CD4-positive, alpha-beta memory T cell (primary cell): ENCODE results near the gene RYR1. TPM values are rescaled to one million over a fixed set of nuclear protein-coding genes. Genes with fewer than 3 reads are reported as not detected.
"Not testable (repeated sequence)": the region's sequence is repeated elsewhere in the genome, so short reads cannot be mapped to it uniquely, and the experiment has no call there.

Experiments
- CTCF ChIA-PET: fragments of 350-600 bp; sonication (Branson Sonifier 250); formaldehyde crosslinking; loops from one replicate; lab custom pipeline; 2021; ENCODE audit warnings: inconsistent platforms; ENCODE audit not compliant: partially characterized antibody; lab: Charles Lee
- POLR2A ChIA-PET: fragments of 350-600 bp; sonication (Branson Sonifier 250); formaldehyde crosslinking; loops from one replicate; lab custom pipeline; 2021; ENCODE audit not compliant: partially characterized antibody; lab: Charles Lee
- DNase-seq, 5 donors: peaks; one replicate each; pipeline versions ENCODE4 v3.0.0 to v3.0.0-alpha.2; 2020 to 2022; ENCODE audit warnings: mixed read lengths in 1 of 5
- H3K27ac ChIP-seq: one replicate; pipeline ENCODE4 v1.7.0; 2013; ENCODE audit warnings: low read depth, low read length
- H3K27me3 ChIP-seq: 2 replicates; pipeline ENCODE4 v1.7.0; 2013; ENCODE audit warnings: mild to moderate bottlenecking, low read length, moderate library complexity; ENCODE audit not compliant: insufficient read depth
- H3K36me3 ChIP-seq: 2 replicates; pipeline ENCODE4 v1.7.0; 2013; ENCODE audit warnings: mild to moderate bottlenecking, low read length, moderate library complexity; ENCODE audit not compliant: insufficient read depth
- H3K4me1 ChIP-seq: 2 replicates; pipeline ENCODE4 v1.7.0; 2013; ENCODE audit warnings: mild to moderate bottlenecking, low read length, moderate library complexity; ENCODE audit not compliant: insufficient read depth
- H3K4me3 ChIP-seq, 2 donors: one replicate each; pipeline ENCODE4 v1.7.0; 2013; ENCODE audit warnings: low read length in 2 of 2, mild to moderate bottlenecking in 1 of 2
- H3K9me3 ChIP-seq, 2 donors: one replicate each; pipeline ENCODE4 v1.7.0; 2013; ENCODE audit warnings: low read length in 2 of 2, control low read depth in 1 of 2; ENCODE audit not compliant: control insufficient read depth in 1 of 2
- H3K27ac Mint-ChIP-seq, 7 donors: one replicate each; pipeline ENCODE4 v1.8.0; 2020 to 2021; ENCODE audit warnings: mixed read lengths in 7 of 7, mild to moderate bottlenecking in 6 of 7, inconsistent platforms in 3 of 7, moderate library complexity in 3 of 7
- H3K27me3 Mint-ChIP-seq, 2 donors: one replicate each; pipeline ENCODE4 v1.8.0; 2020 to 2021; ENCODE audit warnings: mixed read lengths in 2 of 2
- H3K36me3 Mint-ChIP-seq, 2 donors: one replicate each; pipeline ENCODE4 v1.8.0; 2020 to 2021; ENCODE audit warnings: mixed read lengths in 2 of 2, inconsistent platforms in 1 of 2, mild to moderate bottlenecking in 1 of 2
- H3K4me1 Mint-ChIP-seq, 4 donors: one replicate each; pipeline ENCODE4 v1.8.0; 2020 to 2021; ENCODE audit warnings: mixed read lengths in 4 of 4, mild to moderate bottlenecking in 1 of 4
- H3K4me3 Mint-ChIP-seq, 8 donors: one replicate each; pipeline ENCODE4 v1.8.0; 2020 to 2021; ENCODE audit warnings: mixed read lengths in 8 of 8, mild to moderate bottlenecking in 7 of 8, moderate library complexity in 6 of 8, inconsistent platforms in 3 of 8
- H3K9me3 Mint-ChIP-seq, 8 donors: one replicate each; pipeline ENCODE4 v1.8.0; 2020 to 2021; ENCODE audit warnings: mixed read lengths in 8 of 8, mild to moderate bottlenecking in 5 of 8, inconsistent platforms in 3 of 8, moderate library complexity in 1 of 8
- intact Hi-C: fragments of 100-400 bp; cut with micrococcal nuclease; formaldehyde crosslinking; loops from one replicate; pipeline ENCODE4 v1.15.1; 2023
- polyA plus RNA-seq, 2 donors: library from polyadenylated mRNA; unstranded; fragments of 300-500 nt; fragmentation: Illumina TruSeq; gene quantifications; one replicate each; pipeline ENCODE4 v1.2.3, GENCODE V29; 2021
- total RNA-seq, 2 experiments: library from RNA; stranded (reverse); gene quantifications; one replicate each; pipeline ENCODE4 v1.2.3, GENCODE V29; 2021

RYR1 gene
- total and polyA plus RNA-seq, 4 experiments from 2014 or later = 0.02 to 6.2 (median 2.7) TPM

DNA sequence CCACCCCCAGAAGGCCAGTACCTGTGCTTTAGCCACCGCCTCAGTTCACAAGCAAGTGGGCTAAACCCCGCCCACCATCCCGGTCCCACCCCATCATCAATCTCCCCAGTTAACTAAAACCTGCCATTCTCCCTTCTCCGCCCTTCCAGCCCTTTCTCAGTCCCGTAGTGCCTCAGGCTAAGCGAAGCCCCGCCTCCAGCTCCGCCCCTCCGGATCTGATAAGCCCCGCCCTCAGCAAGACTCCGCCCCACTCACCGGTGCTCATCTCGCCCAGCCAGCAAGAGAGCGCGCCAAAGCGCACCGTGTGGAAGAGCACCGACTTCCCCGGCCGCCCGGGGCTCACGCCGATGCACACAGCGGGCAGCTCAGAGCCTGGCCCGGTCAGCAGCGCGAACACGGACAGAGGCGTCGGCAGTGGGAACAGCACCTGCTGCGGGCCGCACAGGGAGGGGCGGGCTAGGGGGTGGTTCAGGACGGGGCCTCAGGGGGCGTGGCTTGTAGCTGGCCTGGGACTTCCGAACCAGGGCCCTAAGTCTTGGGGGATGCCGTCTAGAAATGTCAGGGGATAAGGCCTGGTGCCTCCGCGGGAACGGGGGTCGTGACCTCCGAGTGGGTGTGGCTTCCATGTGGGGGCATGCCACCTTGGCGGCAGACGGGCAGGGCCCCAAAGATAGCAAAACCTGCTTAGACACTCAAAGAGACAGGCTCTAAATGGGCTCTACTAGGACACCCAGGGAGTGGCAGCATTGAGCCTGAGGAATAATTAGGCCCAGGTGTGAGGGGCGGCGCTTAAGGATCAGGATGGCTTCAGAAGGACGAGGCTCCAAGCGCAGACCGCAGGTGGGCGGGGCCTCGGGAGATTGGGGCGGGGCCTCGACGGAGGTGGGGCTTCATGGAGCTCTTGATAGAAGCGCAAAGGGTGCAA is 162.8 kb downstream of the RYR1 start:
- Mint-ChIP-seq H3K27ac (peak overlapping the region in 2 of 7 donors; percentile 59 to 78), H3K9me3 (no peaks in the 10 kb centered on the region), H3K36me3 (peaks cover 24 to 45% of the 10 kb centered on the region in 2 donors), H3K4me3 (no peak overlapping the region), H3K4me1 (peaks cover 2 to 13% (median 6%) of the 10 kb centered on the region in 4 donors), H3K27me3 (no peaks in the 10 kb centered on the region)
- no peak for DNase-seq
- Histone ChIP-seq H3K27me3 (no peaks in the 10 kb centered on the region), H3K27ac (no peak overlapping the region), H3K4me3 (no peak overlapping the region), H3K9me3 (no peaks in the 10 kb centered on the region), H3K36me3 (peaks cover 40% of the 10 kb centered on the region), H3K4me1 (no peaks in the 10 kb centered on the region)
- POLR2A ChIA-PET = interaction anchor here (0.6 to 1.5 kb wide), 3 partner anchors 9 to 38 kb away, joined by 3 to 7 read pairs (median 5); partner anchors contain the start of gene MAP4K1
- intact Hi-C loops = no loop called here
- CTCF ChIA-PET = no interaction called here

- Mint-ChIP-seq H3K9me3 (no peaks in the 10 kb centered on the region), H3K4me1 (peaks cover 2 to 13% (median 6%) of the 10 kb centered on the region in 4 donors), H3K27me3 (no peaks in the 10 kb centered on the region), H3K36me3 (peaks cover 29 to 49% of the 10 kb centered on the region in 2 donors), H3K4me3 (no peak overlapping the region), H3K27ac (peak overlapping the region in 1 of 7 donors; percentile 76)
- peaks cover 40% of the 10 kb centered on the region for H3K36me3 ChIP-seq
- no peaks in the 10 kb centered on the region for H3K4me1 ChIP-seq
- H3K9me3 ChIP-seq = no peaks in the 10 kb centered on the region
- CTCF ChIA-PET = no interaction called here
- no peaks in the 10 kb centered on the region for H3K27me3 ChIP-seq
- H3K27ac ChIP-seq = no peak overlapping the region
- DNase-seq = no peak
- intact Hi-C loops = no loop called here
- H3K4me3 ChIP-seq = no peak overlapping the region
- POLR2A ChIA-PET = interaction anchor here (0.6 to 1.5 kb wide), 3 partner anchors 10 to 39 kb away, joined by 3 to 7 read pairs (median 5); partner anchors contain the start of gene MAP4K1
Observed at GRCh38 chr19:38597075-38597474, 163.6 kb downstream of the RYR1 start.

- H3K4me3 ChIP-seq = no peak overlapping the region
- Mint-ChIP-seq H3K4me3 (no peak overlapping the region), H3K9me3 (no peaks in the 10 kb centered on the region), H3K27ac (no peak overlapping the region), H3K4me1 (peaks cover 2 to 13% (median 6%) of the 10 kb centered on the region in 4 donors), H3K36me3 (peaks cover 29 to 42% of the 10 kb centered on the region in 2 donors), H3K27me3 (no peaks in the 10 kb centered on the region)
- DNase-seq = no peak
- no peak overlapping the region for H3K27ac ChIP-seq
- H3K27me3 ChIP-seq = no peaks in the 10 kb centered on the region
- no peaks in the 10 kb centered on the region for H3K4me1 ChIP-seq
- ChIA-PET POLR2A (interaction anchor here (1.3 kb wide), 1 partner anchor 19 kb away, joined by 6 read pairs; the partner anchor contains the start of gene EIF3K), CTCF (no interaction called here)
- intact Hi-C loops = no loop called here
- H3K36me3 ChIP-seq = peaks cover 29% of the 10 kb centered on the region
- no peaks in the 10 kb centered on the region for H3K9me3 ChIP-seq
Observed at GRCh38 chr19:38599722-38600121, 166.2 kb downstream of the RYR1 start.

DNA sequence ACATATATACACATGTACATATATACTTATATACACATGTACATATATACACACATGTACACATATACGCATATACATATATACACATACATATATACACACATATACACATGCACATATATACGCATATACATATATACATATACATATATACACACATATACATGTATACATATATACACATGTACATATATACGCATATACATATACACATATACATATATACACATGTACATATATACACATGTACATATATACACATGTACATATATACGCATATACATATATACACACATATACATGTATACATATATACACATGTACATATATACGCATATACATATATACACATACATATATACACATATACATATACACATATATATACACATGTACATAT is 169.4 kb downstream of the RYR1 start:
- H3K27ac Mint-ChIP-seq, POLR2A ChIA-PET, H3K9me3 ChIP-seq, H3K4me3 Mint-ChIP-seq, DNase-seq, H3K4me1 ChIP-seq, CTCF ChIA-PET, H3K4me3 ChIP-seq, H3K27me3 ChIP-seq, H3K4me1 Mint-ChIP-seq, H3K9me3 Mint-ChIP-seq, H3K27me3 Mint-ChIP-seq, intact Hi-C loops, H3K27ac ChIP-seq: not testable (repeated sequence)
- peaks cover 21 to 41% of the 10 kb centered on the region in 2 donors for H3K36me3 Mint-ChIP-seq
- peaks cover 29% of the 10 kb centered on the region for H3K36me3 ChIP-seq

- H3K27ac Mint-ChIP-seq = peak overlapping the region in 3 of 7 donors; percentile 29 to 52 (median 50)
- Histone ChIP-seq H3K4me1 (no peaks in the 10 kb centered on the region), H3K9me3 (no peaks in the 10 kb centered on the region), H3K27me3 (no peaks in the 10 kb centered on the region), H3K4me3 (no peak overlapping the region), H3K36me3 (peaks cover 44% of the 10 kb centered on the region), H3K27ac (no peak overlapping the region)
- DNase-seq = no peak
- peaks cover 0 to 4% (median 1%) of the 10 kb centered on the region in 4 donors for H3K4me1 Mint-ChIP-seq
- H3K4me3 Mint-ChIP-seq = no peak overlapping the region
- POLR2A ChIA-PET = interaction anchor here (1.0 to 2.6 kb wide), 2 partner anchors 12 to 13 kb away, joined by 3 to 8 read pairs; partner anchors contain the start of genes EIF3K and MAP4K1
- intact Hi-C loops = no loop called here
- no peaks in the 10 kb centered on the region for H3K9me3 Mint-ChIP-seq
- CTCF ChIA-PET = no interaction called here
- peaks cover 29 to 58% of the 10 kb centered on the region in 2 donors for H3K36me3 Mint-ChIP-seq
- H3K27me3 Mint-ChIP-seq = no peaks in the 10 kb centered on the region
Observed at GRCh38 chr19:38606131-38606530, 172.6 kb downstream of the RYR1 start.

DNA sequence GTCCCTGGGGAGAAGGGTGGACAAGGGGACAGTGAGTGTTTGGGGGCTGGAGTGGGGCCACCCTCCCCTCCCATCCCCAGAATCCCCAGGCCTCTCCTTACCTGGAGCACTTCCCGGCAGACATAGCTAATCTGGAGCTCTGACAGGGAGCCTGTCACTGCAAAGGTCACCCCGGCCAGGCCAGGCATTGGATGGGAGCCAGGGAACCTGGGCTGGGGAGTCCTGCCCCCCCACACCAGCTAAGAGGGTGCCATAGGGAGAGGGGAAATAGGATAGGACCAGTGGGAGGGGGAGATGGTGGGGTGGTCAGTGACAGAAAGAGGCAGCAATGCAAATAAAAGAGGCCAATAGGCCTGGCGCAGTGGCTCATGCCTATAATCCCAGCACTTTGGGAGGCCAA is 180.8 kb downstream of the RYR1 start:
- H3K4me1 ChIP-seq = peaks cover 52% of the 10 kb centered on the region
- no peak for DNase-seq
- H3K27ac ChIP-seq = no peak overlapping the region
- H3K36me3 Mint-ChIP-seq = peaks cover 38 to 74% of the 10 kb centered on the region in 2 donors
- no peaks in the 10 kb centered on the region for H3K9me3 ChIP-seq
- peaks cover 0 to 2% (median 0%) of the 10 kb centered on the region in 8 donors for H3K9me3 Mint-ChIP-seq
- intact Hi-C loops = loop anchor here (10.0 kb wide), 1 partner anchor 239 kb away; the partner anchor contains the start of gene PSMD8
- peaks cover 25 to 60% (median 45%) of the 10 kb centered on the region in 4 donors for H3K4me1 Mint-ChIP-seq
- H3K27ac Mint-ChIP-seq = peak overlapping the region in 2 of 7 donors; percentile 37 to 41
- H3K4me3 Mint-ChIP-seq = peak overlapping the region in 1 of 8 donors; percentile 49
- no peaks in the 10 kb centered on the region for H3K27me3 ChIP-seq
- H3K4me3 ChIP-seq = no peak overlapping the region
- peaks cover 41% of the 10 kb centered on the region for H3K36me3 ChIP-seq
- ChIA-PET POLR2A (no interaction called here), CTCF (interaction anchor here (0.8 to 1.7 kb wide), 3 partner anchors 55 to 70 kb away, joined by 3 read pairs; no protein-coding TSS in a partner anchor)
- H3K27me3 Mint-ChIP-seq = no peaks in the 10 kb centered on the region
